Kidney epithelial cell (primary cell): Measurements from ENCODE around the gene PMAIP1. TPM values are rescaled to one million over a fixed set of nuclear protein-coding genes. Genes with fewer than 3 reads are reported as not detected.

ENCODE experiments used
- DNase-seq: peaks from one replicate; pipeline ENCODE4 v3.0.0-alpha.2; 2010; ENCODE audit warnings: low read depth
- H3K27me3 ChIP-seq: 2 replicates; pipeline ENCODE4 v1.6.0; 2011; ENCODE audit warnings: low read length; ENCODE audit not compliant: control insufficient read depth, insufficient read depth
- H3K36me3 ChIP-seq: 2 replicates; pipeline ENCODE4 v1.5.1; 2011; ENCODE audit warnings: low read length; ENCODE audit not compliant: control insufficient read depth, insufficient read depth
- H3K4me3 ChIP-seq: 2 replicates; pipeline ENCODE4 v1.5.1; 2011; ENCODE audit warnings: low read depth, mild to moderate bottlenecking, control low read depth, low read length
- total RNA-seq: library from RNA; depleted of rRNA; stranded (reverse); fragments of >200 nt; gene quantifications from 2 replicates; pipeline ENCODE4 v1.2.3, GENCODE V29; 2015
- TF ChIP-seq, protein P1 (sequence below): IDR thresholded peaks from 2 replicates; pipeline ENCODE4 v1.5.1; 2011; ENCODE audit warnings: mild to moderate bottlenecking, moderate library complexity, low read length, control low read depth, inconsistent platforms; ENCODE audit not compliant: insufficient read depth, poor library complexity, severe bottlenecking

PMAIP1 gene
- total RNA-seq, 1 donor from 2014 or later, result 73.9 TPM

DNA sequence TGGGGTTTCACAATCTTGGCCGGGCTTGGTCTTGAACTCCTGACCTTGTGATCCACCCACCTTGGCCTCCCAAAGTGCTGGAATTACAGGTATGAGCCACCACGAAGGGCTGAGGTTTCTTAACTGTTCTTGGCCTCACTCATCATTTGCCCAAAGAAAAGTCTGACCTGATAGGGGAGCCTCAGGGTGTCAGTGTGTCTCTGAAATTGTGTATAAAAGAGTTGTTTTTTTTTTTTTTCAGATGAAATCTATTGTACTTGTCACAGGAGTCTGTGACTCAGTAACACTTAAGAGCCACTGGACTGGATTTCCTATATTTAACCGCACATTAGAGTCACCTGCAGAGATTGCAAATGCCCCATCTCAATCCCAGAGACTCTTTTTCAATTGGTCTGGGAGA lies 16.9 kb downstream of the PMAIP1 start:
- no peak for DNase-seq
- Histone ChIP-seq H3K27me3 (no peaks in the 10 kb centered on the region), H3K4me3 (no peak overlapping the region), H3K36me3 (no peaks in the 10 kb centered on the region)
- TF ChIP-seq, protein P1, sequence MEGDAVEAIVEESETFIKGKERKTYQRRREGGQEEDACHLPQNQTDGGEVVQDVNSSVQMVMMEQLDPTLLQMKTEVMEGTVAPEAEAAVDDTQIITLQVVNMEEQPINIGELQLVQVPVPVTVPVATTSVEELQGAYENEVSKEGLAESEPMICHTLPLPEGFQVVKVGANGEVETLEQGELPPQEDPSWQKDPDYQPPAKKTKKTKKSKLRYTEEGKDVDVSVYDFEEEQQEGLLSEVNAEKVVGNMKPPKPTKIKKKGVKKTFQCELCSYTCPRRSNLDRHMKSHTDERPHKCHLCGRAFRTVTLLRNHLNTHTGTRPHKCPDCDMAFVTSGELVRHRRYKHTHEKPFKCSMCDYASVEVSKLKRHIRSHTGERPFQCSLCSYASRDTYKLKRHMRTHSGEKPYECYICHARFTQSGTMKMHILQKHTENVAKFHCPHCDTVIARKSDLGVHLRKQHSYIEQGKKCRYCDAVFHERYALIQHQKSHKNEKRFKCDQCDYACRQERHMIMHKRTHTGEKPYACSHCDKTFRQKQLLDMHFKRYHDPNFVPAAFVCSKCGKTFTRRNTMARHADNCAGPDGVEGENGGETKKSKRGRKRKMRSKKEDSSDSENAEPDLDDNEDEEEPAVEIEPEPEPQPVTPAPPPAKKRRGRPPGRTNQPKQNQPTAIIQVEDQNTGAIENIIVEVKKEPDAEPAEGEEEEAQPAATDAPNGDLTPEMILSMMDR, result no peak

DNA sequence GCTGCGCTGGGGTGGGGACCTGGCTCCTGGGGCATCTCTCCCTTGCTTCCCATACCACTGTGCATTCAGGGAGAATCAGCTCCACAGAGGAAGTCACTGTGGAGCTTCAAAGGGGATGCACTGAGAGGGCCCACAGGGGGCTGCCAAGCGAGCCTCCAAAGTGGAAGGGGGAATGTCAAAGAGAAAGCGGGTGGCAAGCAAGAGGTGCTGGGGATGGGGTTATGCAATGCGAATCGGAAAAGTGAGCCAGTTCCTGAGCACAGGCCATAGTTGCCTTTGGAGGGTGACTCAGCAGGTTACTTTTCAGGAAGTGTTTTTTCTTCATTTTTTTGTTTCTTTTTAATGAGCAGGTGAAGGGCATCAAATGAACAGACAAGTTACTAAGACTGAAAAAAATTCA lies 17.6 kb downstream of the PMAIP1 start:
- H3K27me3 ChIP-seq, result no peaks in the 10 kb centered on the region
- H3K4me3 ChIP-seq, result no peak overlapping the region
- TF ChIP-seq, protein P1, result no peak
- H3K36me3 ChIP-seq, result no peaks in the 10 kb centered on the region
- no peak for DNase-seq

- no peaks in the 10 kb centered on the region for H3K36me3 ChIP-seq
- H3K4me3 ChIP-seq, result no peak overlapping the region
- TF ChIP-seq, protein P1, result no peak
- DNase-seq, result no peak
- no peaks in the 10 kb centered on the region for H3K27me3 ChIP-seq
These were observed 18.5 kb downstream of the PMAIP1 start for GRCh38 chr18:59918320-59918755.

DNA sequence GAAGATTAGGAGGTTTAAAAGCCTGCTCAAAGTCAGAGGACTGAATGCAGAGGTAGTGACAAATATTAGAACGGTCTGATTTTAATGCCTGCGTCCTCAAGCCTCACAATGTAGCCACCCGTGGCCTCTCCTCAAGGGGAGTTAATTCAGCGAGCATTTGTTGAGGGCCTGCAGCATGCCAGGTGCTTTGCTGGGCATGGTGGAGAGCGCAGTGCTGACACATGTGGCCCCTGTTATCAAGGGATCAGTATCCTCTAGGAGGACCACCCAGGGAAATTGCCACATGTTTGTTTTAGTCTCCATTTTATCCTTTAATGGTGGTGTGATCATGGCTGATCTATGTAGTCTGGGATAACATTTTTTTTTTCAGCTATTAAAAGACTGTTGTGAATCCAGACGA lies 19.2 kb downstream of the PMAIP1 start:
- H3K36me3 ChIP-seq, result no peaks in the 10 kb centered on the region
- no peak for DNase-seq
- TF ChIP-seq, protein P1, result no peak
- H3K4me3 ChIP-seq, result no peak overlapping the region
- H3K27me3 ChIP-seq, result no peaks in the 10 kb centered on the region

GRCh38 chr18:59921384-59921891 lies 21.6 kb downstream of the PMAIP1 start:
- no peaks in the 10 kb centered on the region for H3K36me3 ChIP-seq
- TF ChIP-seq, protein P1, result no peak
- no peak for DNase-seq
- no peaks in the 10 kb centered on the region for H3K27me3 ChIP-seq
- no peak overlapping the region for H3K4me3 ChIP-seq

DNA sequence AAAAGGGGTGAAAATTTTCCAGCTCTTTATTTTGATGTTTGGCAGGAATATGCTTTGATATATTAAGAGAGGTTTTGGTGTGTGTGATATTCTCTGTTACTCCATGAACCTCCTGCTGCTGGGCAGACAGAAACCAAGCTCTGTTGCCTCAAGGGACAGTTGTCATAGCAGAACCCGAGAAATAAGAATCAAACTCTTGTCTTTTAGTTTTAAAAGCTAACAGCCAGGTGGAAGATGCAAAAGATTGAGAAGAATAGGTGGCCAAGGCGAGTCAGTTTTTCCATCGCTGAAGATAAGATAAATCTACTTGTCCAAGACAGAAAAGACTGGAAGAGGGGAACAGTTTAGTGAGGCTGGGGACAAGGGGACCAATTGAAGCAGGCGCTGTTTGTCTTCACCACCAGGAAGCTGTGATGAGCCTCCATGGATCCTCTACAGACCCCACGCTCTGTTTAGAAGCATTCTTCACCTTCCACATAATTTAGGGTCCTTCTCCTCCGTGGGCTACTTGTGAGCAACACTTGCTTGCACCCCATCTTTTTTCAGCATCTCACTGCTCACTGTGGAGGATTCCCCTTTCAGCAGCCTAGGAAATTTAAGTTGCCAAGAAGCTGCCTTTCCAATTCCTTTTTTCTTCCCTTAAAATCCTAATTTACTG lies 23.9 kb downstream of the PMAIP1 start:
- TF ChIP-seq, protein P1, result no peak
- Histone ChIP-seq H3K36me3 (no peaks in the 10 kb centered on the region), H3K4me3 (no peak overlapping the region), H3K27me3 (no peaks in the 10 kb centered on the region)
- no peak for DNase-seq
